ENCODE data around the gene WDR88. TPM values are rescaled to one million over a fixed set of nuclear protein-coding genes. Genes with fewer than 3 reads are reported as not detected.

The WDR88 gene
- total RNA-seq, 4 donors from 2014 or later, result not detected

GRCh38 chr19:33175156-33175782 lies 43.4 kb downstream of the WDR88 start:
- no peaks in the 10 kb centered on the region for H3K9me3 ChIP-seq
- 90% methylated on average over 10 of the region's 10 CpGs for WGBS
- TF ChIP-seq, protein P1, sequence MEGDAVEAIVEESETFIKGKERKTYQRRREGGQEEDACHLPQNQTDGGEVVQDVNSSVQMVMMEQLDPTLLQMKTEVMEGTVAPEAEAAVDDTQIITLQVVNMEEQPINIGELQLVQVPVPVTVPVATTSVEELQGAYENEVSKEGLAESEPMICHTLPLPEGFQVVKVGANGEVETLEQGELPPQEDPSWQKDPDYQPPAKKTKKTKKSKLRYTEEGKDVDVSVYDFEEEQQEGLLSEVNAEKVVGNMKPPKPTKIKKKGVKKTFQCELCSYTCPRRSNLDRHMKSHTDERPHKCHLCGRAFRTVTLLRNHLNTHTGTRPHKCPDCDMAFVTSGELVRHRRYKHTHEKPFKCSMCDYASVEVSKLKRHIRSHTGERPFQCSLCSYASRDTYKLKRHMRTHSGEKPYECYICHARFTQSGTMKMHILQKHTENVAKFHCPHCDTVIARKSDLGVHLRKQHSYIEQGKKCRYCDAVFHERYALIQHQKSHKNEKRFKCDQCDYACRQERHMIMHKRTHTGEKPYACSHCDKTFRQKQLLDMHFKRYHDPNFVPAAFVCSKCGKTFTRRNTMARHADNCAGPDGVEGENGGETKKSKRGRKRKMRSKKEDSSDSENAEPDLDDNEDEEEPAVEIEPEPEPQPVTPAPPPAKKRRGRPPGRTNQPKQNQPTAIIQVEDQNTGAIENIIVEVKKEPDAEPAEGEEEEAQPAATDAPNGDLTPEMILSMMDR (IDR thresholded peaks at IDR 0.05), result no peak
- no peak for TF ChIP-seq EP300 (IDR thresholded peaks at IDR 0.05)
- no peak for TF ChIP-seq POLR2AphosphoS5 (IDR thresholded peaks at IDR 0.05)
- no peak for TF ChIP-seq POLR2A (IDR thresholded peaks at IDR 0.05)
- no peak overlapping the region for H3K27ac ChIP-seq
- no peak overlapping the region for H3K4me3 ChIP-seq
- peaks cover 22% of the 10 kb centered on the region for H3K4me1 ChIP-seq
- DNase-seq (ENCODE audit: low spot score in 2 of 2), result no peak
- H3K27me3 ChIP-seq, result no peaks in the 10 kb centered on the region
- no peaks in the 10 kb centered on the region for H3K36me3 ChIP-seq

DNA sequence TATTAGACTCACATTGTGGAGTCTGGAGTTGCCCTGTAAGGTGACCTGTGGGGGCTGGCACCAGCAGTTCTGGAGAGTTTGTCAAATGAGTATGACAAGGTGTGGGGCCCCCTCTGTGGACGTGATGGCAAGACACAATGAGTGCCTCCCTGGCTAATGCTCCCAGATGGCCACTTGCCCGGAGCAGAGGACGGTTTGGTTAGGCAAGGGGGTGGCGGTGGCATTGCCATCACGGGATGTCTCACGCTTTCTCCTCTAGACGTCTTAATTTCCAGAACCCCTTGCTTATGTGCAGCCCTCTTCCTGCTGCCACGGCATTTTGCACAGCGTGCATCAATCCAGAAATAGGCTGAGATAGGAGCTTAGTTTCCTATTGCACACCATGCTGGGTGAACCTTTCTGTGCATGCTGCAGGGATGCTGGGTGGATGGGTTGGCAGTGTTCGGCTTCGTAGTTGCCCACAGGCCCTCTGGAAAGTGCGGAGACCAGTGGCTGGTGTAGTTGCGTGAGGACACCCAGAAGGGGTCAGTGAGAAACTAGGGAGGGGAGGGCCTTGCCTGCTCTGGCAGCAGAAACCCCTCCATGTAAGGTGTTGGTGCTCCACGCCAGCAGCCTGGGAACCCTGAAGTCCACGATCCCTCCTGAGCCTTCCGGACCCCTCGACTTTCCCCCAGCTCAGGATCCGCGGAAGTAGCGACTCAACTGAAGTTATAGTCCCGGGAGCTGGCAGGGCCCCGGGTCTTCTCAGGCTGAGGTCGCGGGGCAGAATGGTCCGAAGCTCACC lies 44.2 kb downstream of the WDR88 start:
- Histone ChIP-seq H3K36me3 (no peaks in the 10 kb centered on the region), H3K27ac (peak overlapping the region; percentile 84), H3K9me3 (no peaks in the 10 kb centered on the region), H3K4me1 (peaks cover 22% of the 10 kb centered on the region), H3K4me3 (peak overlapping the region; percentile 65), H3K27me3 (no peaks in the 10 kb centered on the region)
- WGBS, result 15% methylated on average over 10 of the region's 25 CpGs
- no peak for TF ChIP-seq POLR2A (IDR thresholded peaks at IDR 0.05)
- no peak for TF ChIP-seq EP300 (IDR thresholded peaks at IDR 0.05)
- TF ChIP-seq, protein P1 (IDR thresholded peaks at IDR 0.05), result no peak
- DNase-seq (ENCODE audit: low spot score in 2 of 2), result no peak

DNA sequence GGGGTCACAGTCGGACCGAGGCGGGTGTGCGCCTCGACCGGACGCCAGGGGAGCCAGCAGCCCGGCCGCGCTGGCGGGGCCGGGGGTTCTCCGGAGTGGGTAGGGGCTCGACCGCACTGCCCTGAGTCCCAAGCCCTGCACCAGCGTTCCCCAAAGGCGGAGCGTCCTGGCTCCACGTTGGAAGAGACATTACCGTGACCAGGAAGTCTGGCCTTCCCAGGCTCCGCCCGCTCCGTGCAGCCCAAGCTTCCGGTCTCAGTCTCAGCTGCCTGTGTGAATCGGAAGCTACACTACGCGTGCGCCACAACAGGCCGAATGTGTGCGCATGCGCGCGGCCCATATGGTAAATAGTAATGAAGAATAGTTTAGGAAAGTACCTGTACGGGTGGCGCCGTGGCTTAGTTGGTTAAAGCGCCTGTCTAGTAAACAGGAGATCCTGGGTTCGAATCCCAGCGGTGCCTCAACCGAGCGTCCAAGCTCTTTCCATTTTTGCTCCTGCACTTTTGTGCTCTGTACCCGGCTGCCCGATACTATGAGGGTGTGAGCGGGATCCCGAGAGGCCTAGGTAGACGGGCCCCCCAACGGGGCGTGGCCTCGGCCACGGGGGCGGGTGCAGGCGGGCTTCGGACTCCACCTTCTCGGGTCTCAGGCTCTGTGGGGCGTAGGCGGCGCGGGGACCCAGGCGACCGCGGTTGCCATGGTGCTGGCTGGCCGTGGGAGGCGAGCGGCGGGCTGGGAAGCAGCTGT lies 44.9 kb downstream of the WDR88 start:
- TF ChIP-seq EP300 (IDR thresholded peaks at IDR 0.05) (no peak), POLR2A (IDR thresholded peaks at IDR 0.05) (peak in 1 of 2 donors; percentile 18), POLR2AphosphoS5 (IDR thresholded peaks at IDR 0.05) (peak; percentile 49 to 93 (median 64))
- TF ChIP-seq, protein P1 (IDR thresholded peaks at IDR 0.05), result no peak
- no peaks in the 10 kb centered on the region for H3K9me3 ChIP-seq
- no peaks in the 10 kb centered on the region for H3K27me3 ChIP-seq
- under 1% methylated on average over 36 of the region's 65 CpGs for WGBS
- peak; percentile 98 for DNase-seq (ENCODE audit: low spot score in 2 of 2)
- H3K4me3 ChIP-seq, result peak overlapping the region; percentile 65
- peaks cover 22% of the 10 kb centered on the region for H3K4me1 ChIP-seq
- H3K36me3 ChIP-seq, result no peaks in the 10 kb centered on the region
- H3K27ac ChIP-seq, result peak overlapping the region; percentile 84

DNA sequence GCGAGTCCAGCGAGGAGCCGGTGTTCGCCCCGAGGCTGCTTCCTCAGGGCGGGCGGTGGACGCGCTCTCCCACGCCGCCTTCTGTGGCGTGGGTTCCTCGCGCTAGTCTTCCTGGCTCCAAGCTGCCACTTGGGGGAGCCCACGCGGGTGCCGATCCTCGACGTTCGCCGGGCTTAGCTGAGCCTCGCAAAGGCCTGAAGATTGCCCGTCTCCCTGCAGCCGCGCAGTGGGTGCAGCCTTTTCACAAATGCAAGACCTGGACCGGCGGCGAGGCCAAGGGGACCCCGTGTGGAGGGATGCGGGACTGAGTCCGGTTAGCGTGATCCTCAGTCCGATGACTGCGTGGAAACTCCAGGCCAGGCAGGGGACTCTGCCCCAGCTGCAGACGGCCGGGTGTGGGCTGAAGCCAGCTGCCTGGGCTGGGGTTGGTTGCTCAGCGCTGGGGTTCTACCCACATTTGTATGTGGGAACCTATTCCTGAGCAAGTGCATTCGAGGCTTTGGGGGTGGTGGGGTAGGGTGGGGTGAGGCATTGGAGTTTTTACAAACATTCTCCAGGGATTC lies 45.6 kb downstream of the WDR88 start:
- Histone ChIP-seq H3K4me3 (peak overlapping the region; percentile 65), H3K27me3 (no peaks in the 10 kb centered on the region), H3K9me3 (no peaks in the 10 kb centered on the region), H3K27ac (peak overlapping the region; percentile 84), H3K36me3 (no peaks in the 10 kb centered on the region), H3K4me1 (peaks cover 22% of the 10 kb centered on the region)
- 0% methylated on average over 4 of the region's 38 CpGs for WGBS
- no peak for TF ChIP-seq POLR2A (IDR thresholded peaks at IDR 0.05)
- TF ChIP-seq, protein P1 (IDR thresholded peaks at IDR 0.05), result peak; percentile 30 to 59
- no peak for TF ChIP-seq EP300 (IDR thresholded peaks at IDR 0.05)
- TF ChIP-seq POLR2AphosphoS5 (IDR thresholded peaks at IDR 0.05), result peak in 1 of 3 donors; percentile 13
- peak in 1 of 2 donors; percentile 89 for DNase-seq (ENCODE audit: low spot score in 2 of 2)

Data from suprapubic skin (tissue), 4 donors.